ENCODE results near the gene DMAP1.
A peak's percentile ranks its signal among the peaks of the same experiment; 100 is the strongest.

The DMAP1 gene

DNA sequence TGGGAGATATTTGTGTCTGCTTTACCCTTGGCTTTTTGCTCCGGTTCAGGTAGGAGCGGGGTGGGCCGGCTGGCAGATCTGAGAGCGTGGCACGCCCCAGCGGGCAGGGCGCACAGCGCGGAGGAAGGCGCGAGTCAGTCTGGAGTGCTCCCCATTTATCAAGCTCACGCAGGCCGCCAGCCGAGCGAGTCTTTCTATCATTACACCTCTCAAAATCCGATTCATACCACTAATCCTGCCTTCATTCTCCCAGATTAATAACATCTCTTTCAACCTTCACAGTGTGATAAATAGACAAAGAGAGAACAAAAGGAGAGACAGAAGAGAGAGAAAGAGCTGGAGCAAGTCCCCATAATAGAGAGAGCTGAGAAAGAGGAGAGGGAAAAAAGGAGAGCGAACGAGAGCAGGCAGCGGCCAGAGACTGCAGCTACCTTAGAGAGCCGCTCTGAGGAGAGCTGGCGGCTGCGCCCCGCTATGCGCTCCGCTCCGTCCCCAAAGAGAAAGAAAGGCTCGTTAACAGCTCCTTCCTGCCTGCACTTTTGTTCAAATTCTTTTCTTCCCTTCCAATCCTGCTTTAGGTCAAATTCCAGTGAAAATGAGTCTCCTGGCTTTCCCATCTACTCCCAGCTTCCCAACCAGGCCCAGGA, 48.0 kb downstream of the DMAP1 start:
- Histone ChIP-seq H3K4me3 (ENCODE audit: low read depth, low read length) (no peak overlapping the region), H3K4me1 (ENCODE audit: control insufficient read depth, insufficient read depth, low read length) (no peaks in the 10 kb centered on the region), H3K27ac (ENCODE audit: extremely low read depth, low read depth, low read length) (no peak overlapping the region), H3K36me3 (ENCODE audit: control insufficient read depth in 2 of 2, insufficient read depth in 1 of 2, low read length in 2 of 2) (peaks cover 0 to 24% of the 10 kb centered on the region in 2 experiments; a peak in 1 of 3 replicates), H3K9me3 (ENCODE audit: control insufficient read depth, insufficient read depth, low read depth, low read length) (no peaks in the 10 kb centered on the region)
- peak; percentile 59; the same call in 1 of the 2 replicates for TF ChIP-seq ZNF596 (tag by site-specific recombination; IDR thresholded peaks at IDR 0.05)
- no peak for TF ChIP-seq ZEB2 (tag by site-specific recombination; IDR thresholded peaks at IDR 0.05)
- ChIA-PET CTCF (interaction anchor here (0.9 to 1.4 kb wide), 2 partner anchors 44 to 347 kb away, joined by 3 to 7 read pairs; no protein-coding TSS in a partner anchor), POLR2A (no interaction called here)

DNA sequence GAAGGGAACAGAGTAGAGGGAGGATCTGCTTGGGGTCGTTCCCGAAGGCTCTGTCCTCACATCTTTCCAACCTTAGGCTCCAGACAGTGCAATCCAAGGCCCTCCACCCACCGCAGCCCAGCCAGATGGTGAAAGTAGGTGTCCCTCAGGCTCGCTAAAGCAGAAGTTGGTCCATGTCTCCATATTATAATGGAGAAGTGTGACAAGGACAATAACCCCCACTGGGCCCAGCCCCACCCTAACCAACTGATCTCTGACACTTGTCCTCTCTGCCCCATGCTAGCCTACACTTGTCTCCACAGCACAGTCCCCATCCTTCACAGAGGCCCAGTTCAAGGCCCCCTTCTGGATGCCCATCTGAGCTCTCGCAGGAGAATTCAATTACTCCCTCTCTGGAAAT, 48.7 kb downstream of the DMAP1 start:
- CTCF ChIA-PET: interaction anchor here (1.4 kb wide), 1 partner anchor 45 kb away, joined by 7 read pairs; no protein-coding TSS in a partner anchor
- POLR2A ChIA-PET: no interaction called here
- Histone ChIP-seq H3K36me3 (ENCODE audit: control insufficient read depth in 2 of 2, insufficient read depth in 1 of 2, low read length in 2 of 2) (peaks cover 0 to 18% of the 10 kb centered on the region in 2 experiments; a peak in 1 of 3 replicates), H3K9me3 (ENCODE audit: control insufficient read depth, insufficient read depth, low read depth, low read length) (no peaks in the 10 kb centered on the region), H3K27ac (ENCODE audit: extremely low read depth, low read depth, low read length) (no peak overlapping the region), H3K4me1 (ENCODE audit: control insufficient read depth, insufficient read depth, low read length) (no peaks in the 10 kb centered on the region; the same call in 1 of the 2 replicates), H3K4me3 (ENCODE audit: low read depth, low read length) (no peak overlapping the region)
- no peak for TF ChIP-seq ZNF146 (tag by site-specific recombination; IDR thresholded peaks at IDR 0.05)
- no peak for TF ChIP-seq ZNF747 (tag by site-specific recombination; IDR thresholded peaks at IDR 0.05)

DNA sequence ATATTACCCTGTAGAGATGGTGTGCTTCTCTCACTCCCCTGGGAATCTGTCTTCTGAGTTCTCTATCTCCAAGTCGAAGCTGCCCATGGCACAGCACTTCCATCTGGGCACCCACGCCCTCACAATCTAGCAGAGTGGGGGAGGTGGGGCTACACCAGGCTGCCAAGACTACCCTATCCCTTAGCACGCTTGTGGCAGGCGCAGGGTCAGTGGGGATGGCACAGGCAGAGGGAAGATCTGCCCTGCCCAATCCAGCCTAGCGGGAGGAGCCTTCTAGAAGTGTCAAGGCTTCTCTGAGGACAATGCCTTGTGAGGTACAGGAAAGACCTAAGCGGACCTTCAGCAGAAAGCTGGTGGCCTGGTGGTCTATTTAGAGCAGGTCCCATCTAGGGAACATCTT, 49.1 kb downstream of the DMAP1 start:
- ChIA-PET CTCF (interaction anchor here (0.6 to 1.4 kb wide), 2 partner anchors 45 to 345 kb away, joined by 3 to 7 read pairs; no protein-coding TSS in a partner anchor), POLR2A (no interaction called here)
- no peak overlapping the region for H3K27ac ChIP-seq (ENCODE audit: extremely low read depth, low read depth, low read length)
- H3K9me3 ChIP-seq (ENCODE audit: control insufficient read depth, insufficient read depth, low read depth, low read length): no peaks in the 10 kb centered on the region
- no peaks in the 10 kb centered on the region; the same call in none of the 2 replicates for H3K4me1 ChIP-seq (ENCODE audit: control insufficient read depth, insufficient read depth, low read length)
- H3K4me3 ChIP-seq (ENCODE audit: low read depth, low read length): no peak overlapping the region
- H3K36me3 ChIP-seq (ENCODE audit: control insufficient read depth in 2 of 2, insufficient read depth in 1 of 2, low read length in 2 of 2): peaks cover 0 to 15% of the 10 kb centered on the region in 2 experiments; a peak in 1 of 3 replicates
- TF ChIP-seq ZNF707 (tag by site-specific recombination; IDR thresholded peaks at IDR 0.05): no peak
- TF ChIP-seq, protein P1, sequence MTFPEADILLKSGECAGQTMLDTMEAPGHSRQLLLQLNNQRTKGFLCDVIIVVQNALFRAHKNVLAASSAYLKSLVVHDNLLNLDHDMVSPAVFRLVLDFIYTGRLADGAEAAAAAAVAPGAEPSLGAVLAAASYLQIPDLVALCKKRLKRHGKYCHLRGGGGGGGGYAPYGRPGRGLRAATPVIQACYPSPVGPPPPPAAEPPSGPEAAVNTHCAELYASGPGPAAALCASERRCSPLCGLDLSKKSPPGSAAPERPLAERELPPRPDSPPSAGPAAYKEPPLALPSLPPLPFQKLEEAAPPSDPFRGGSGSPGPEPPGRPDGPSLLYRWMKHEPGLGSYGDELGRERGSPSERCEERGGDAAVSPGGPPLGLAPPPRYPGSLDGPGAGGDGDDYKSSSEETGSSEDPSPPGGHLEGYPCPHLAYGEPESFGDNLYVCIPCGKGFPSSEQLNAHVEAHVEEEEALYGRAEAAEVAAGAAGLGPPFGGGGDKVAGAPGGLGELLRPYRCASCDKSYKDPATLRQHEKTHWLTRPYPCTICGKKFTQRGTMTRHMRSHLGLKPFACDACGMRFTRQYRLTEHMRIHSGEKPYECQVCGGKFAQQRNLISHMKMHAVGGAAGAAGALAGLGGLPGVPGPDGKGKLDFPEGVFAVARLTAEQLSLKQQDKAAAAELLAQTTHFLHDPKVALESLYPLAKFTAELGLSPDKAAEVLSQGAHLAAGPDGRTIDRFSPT (tag by site-specific recombination; IDR thresholded peaks at IDR 0.05): no peak
- no peak for TF ChIP-seq FEZF1 (tag by site-specific recombination; IDR thresholded peaks at IDR 0.05)
- TF ChIP-seq, protein P2, sequence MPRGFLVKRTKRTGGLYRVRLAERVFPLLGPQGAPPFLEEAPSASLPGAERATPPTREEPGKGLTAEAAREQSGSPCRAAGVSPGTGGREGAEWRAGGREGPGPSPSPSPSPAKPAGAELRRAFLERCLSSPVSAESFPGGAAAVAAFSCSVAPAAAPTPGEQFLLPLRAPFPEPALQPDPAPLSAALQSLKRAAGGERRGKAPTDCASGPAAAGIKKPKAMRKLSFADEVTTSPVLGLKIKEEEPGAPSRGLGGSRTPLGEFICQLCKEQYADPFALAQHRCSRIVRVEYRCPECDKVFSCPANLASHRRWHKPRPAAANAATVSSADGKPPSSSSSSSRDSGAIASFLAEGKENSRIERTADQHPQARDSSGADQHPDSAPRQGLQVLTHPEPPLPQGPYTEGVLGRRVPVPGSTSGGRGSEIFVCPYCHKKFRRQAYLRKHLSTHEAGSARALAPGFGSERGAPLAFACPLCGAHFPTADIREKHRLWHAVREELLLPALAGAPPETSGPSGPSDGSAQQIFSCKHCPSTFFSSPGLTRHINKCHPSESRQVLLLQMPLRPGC (tag by site-specific recombination; IDR thresholded peaks at IDR 0.05): no peak
- TF ChIP-seq YY2 (tag by site-specific recombination; IDR thresholded peaks at IDR 0.05): no peak
- TF ChIP-seq ZNF274 (IDR thresholded peaks at IDR 0.05; ENCODE audit: low read length): no peak
- TF ChIP-seq ZNF274 (tag by site-specific recombination; IDR thresholded peaks at IDR 0.05; ENCODE audit: borderline replicate concordance): no peak
- TF ChIP-seq, protein P3, sequence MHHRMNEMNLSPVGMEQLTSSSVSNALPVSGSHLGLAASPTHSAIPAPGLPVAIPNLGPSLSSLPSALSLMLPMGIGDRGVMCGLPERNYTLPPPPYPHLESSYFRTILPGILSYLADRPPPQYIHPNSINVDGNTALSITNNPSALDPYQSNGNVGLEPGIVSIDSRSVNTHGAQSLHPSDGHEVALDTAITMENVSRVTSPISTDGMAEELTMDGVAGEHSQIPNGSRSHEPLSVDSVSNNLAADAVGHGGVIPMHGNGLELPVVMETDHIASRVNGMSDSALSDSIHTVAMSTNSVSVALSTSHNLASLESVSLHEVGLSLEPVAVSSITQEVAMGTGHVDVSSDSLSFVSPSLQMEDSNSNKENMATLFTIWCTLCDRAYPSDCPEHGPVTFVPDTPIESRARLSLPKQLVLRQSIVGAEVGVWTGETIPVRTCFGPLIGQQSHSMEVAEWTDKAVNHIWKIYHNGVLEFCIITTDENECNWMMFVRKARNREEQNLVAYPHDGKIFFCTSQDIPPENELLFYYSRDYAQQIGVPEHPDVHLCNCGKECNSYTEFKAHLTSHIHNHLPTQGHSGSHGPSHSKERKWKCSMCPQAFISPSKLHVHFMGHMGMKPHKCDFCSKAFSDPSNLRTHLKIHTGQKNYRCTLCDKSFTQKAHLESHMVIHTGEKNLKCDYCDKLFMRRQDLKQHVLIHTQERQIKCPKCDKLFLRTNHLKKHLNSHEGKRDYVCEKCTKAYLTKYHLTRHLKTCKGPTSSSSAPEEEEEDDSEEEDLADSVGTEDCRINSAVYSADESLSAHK (tag by site-specific recombination; IDR thresholded peaks at IDR 0.05): no peak
- no peak for TF ChIP-seq KLF10 (tag by site-specific recombination; IDR thresholded peaks at IDR 0.05)
- no peak for TF ChIP-seq ZNF184 (tag by site-specific recombination; IDR thresholded peaks at IDR 0.05)
- TF ChIP-seq, protein P4, sequence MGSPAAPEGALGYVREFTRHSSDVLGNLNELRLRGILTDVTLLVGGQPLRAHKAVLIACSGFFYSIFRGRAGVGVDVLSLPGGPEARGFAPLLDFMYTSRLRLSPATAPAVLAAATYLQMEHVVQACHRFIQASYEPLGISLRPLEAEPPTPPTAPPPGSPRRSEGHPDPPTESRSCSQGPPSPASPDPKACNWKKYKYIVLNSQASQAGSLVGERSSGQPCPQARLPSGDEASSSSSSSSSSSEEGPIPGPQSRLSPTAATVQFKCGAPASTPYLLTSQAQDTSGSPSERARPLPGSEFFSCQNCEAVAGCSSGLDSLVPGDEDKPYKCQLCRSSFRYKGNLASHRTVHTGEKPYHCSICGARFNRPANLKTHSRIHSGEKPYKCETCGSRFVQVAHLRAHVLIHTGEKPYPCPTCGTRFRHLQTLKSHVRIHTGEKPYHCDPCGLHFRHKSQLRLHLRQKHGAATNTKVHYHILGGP (tag by site-specific recombination; IDR thresholded peaks at IDR 0.05): no peak
- TF ChIP-seq, protein P5, sequence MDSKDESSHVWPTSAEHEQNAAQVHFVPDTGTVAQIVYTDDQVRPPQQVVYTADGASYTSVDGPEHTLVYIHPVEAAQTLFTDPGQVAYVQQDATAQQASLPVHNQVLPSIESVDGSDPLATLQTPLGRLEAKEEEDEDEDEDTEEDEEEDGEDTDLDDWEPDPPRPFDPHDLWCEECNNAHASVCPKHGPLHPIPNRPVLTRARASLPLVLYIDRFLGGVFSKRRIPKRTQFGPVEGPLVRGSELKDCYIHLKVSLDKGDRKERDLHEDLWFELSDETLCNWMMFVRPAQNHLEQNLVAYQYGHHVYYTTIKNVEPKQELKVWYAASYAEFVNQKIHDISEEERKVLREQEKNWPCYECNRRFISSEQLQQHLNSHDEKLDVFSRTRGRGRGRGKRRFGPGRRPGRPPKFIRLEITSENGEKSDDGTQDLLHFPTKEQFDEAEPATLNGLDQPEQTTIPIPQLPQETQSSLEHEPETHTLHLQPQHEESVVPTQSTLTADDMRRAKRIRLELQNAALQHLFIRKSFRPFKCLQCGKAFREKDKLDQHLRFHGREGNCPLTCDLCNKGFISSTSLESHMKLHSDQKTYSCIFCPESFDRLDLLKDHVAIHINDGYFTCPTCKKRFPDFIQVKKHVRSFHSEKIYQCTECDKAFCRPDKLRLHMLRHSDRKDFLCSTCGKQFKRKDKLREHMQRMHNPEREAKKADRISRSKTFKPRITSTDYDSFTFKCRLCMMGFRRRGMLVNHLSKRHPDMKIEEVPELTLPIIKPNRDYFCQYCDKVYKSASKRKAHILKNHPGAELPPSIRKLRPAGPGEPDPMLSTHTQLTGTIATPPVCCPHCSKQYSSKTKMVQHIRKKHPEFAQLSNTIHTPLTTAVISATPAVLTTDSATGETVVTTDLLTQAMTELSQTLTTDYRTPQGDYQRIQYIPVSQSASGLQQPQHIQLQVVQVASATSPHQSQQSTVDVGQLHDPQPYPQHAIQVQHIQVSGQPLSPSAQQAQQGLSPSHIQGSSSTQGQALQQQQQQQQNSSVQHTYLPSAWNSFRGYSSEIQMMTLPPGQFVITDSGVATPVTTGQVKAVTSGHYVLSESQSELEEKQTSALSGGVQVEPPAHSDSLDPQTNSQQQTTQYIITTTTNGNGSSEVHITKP (tag by site-specific recombination; IDR thresholded peaks at IDR 0.05): no peak
- TF ChIP-seq ZNF561 (tag by site-specific recombination; IDR thresholded peaks at IDR 0.05; ENCODE audit: borderline replicate concordance): no peak
- TF ChIP-seq ZNF677 (tag by site-specific recombination; IDR thresholded peaks at IDR 0.05): no peak

Measured in HEK293 (cell line).